SKM-1 treated with dmso at 0.1 percent for 144 hours (cell line): ENCODE measurements around the gene DOC2B.
"Not testable (repeated sequence)": the region's sequence is repeated elsewhere in the genome, so short reads cannot be mapped to it uniquely, and the experiment has no call there.

Experiments
- DNase-seq: peaks from one replicate; lab custom pipeline; 2025; ENCODE audit not compliant: unreplicated experiment; lab: John Stamatoyannopoulos, UW

Gene DOC2B

DNA sequence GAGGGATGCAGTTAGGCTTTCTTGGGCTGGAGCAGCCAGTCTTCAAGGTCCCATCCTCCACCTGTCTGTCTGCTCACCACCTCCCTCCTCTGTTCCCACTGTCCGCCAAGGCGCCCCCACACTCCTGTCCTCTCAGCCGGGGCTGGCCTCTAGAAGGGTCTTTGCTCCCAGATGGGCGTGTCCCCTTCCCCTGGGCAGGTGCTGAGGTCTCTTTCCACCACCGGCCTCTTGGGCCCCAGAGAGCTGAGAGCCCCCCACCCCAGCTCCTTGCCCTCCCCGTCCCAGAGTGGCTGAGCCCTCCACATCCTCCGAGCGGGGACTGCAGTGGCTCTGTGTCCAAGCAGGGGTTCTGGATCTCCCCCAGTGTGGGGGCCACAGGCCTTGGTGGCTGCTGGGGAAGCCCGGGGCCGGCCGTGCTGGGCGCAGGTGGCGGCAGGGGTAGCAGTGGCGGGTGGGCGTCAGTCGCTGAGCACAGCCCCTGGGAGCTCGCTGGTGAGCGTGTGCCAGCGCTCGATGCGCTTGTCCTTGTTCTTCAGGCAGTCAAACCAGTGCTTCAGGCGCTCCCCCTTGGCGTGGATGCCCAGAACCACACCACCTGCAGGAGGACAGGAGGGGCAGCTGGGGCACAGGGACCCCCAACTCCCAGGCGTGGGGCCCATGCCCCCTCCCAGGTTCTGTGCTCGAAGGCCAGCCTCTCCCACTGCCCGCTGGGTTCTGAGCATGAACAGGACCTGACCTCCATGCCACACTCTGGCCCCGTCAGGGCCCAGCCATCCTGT, 34.3 kb downstream of the DOC2B start:
- no peak for DNase-seq

DNA sequence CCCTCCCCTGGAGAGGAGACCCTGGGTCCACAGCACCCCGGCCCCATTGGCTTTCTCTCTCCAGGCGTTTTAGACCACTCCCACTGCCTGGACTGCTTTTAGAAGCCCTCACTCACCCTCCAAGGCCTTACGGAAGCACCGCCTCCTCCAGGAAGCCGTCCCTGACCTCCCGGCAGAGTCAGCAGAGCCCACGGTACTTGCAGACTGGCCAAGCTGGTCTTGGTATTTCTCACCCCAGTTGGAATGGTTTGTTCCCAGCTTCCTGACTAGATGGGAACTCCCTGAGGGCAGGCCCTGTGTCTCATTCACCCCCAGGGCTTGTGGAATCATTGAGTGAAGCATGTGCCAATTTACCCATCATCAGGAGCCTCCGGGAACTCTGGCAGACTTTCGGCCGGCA, 34.9 kb downstream of the DOC2B start:
- DNase-seq = no peak

DNA sequence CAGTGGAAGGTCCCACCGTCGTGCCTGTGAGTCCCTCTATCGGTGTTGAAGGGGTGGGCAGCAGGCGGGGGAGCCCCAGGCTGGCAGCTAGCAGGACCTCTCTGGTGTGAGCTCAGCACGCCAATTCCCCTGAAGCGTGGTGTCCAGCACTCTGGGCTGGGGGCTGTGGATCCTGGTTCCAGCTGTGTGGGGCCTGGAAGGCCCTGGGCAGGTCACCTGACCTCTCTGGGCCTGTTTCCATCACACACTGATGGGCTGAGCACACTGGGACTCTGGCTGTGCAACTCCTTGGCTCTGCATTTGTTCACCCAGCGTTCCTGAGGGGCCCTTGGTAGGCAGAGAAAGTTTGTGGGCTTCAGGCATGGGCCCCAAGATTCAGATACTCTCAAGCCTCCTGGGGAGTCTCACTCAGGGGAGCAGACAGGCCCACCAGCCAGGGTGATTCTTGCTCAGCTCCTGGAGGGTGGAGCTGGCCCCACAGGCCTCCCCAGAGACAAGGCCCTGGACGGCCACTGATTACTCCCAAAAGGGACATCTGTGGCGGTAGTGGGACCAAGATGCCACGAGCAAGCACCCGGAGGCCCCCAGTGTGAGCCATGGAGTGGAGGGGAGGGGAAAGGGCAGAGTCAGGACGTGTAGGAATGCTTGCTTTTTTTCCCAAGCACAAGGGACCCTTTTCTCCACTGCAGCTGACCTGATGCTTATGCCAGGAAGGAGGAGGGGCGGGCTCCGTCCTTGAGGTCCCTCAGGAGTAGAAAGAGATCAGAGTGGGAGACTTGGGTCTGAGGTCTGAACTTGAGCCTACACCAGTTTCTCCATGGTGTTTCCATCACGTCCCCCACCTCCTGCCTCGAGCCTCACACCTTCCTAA, 35.5 kb downstream of the DOC2B start:
- no peak for DNase-seq

DNA sequence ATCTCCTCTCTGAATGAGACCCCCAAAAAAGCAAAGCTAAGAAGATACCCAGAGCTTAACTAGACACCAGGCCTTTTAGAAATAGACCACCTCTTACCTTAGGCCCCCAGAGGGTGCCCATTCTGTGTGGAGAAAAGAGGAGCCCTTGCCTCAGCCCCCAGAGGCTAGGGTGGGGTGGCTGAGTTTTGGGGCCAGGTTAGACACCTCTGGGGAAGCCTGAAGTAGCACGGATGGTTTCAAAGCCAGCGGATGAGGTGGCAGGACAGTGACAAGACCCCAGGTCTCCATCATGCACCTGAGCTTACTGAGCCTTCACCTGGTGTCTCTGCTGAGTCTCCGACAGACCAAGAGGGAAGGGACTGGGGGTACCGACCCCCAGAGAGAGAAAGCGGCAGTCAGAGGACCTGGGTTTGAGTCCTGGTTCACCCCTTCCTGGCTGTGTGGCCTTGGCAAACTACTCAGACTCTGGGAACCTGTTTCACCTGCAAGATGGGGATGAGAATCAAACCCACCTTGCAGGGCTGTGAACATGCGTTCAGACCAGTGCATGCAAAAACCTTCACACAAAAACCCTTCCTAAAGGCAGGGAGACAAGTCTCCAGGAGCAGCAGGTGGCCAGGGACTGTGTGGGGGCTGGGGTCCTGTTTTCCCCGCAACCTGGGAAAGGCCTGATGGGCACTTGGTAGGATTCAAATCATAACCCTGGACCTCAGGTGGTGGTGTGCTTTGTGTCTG, 36.3 kb downstream of the DOC2B start:
- no peak for DNase-seq

DNA sequence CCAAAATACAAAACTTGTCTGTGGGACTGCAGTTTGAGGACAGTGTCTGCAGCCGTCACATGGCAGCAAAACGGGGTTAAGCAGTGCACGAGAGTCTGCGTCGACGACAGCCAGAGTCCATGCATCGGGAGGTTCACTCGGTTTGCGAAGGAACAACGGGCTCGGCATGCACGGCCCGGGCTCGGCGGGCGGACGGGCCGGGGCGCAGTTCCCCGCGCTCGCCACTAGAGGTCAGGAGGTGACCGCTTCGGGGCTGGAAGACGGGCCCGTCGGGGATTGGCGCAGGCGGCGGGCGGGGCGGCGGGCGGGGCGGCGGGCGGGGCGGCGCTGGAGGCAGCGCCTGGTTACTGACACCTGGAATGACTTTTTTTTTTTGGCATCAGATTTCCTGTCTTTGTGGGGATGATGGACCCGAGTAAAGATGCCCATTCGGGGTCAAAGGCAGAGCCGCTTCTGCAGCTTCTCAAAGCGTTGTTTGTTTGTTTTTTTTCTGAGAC, 37.6 kb downstream of the DOC2B start:
- DNase-seq = peak; percentile 27

DNA sequence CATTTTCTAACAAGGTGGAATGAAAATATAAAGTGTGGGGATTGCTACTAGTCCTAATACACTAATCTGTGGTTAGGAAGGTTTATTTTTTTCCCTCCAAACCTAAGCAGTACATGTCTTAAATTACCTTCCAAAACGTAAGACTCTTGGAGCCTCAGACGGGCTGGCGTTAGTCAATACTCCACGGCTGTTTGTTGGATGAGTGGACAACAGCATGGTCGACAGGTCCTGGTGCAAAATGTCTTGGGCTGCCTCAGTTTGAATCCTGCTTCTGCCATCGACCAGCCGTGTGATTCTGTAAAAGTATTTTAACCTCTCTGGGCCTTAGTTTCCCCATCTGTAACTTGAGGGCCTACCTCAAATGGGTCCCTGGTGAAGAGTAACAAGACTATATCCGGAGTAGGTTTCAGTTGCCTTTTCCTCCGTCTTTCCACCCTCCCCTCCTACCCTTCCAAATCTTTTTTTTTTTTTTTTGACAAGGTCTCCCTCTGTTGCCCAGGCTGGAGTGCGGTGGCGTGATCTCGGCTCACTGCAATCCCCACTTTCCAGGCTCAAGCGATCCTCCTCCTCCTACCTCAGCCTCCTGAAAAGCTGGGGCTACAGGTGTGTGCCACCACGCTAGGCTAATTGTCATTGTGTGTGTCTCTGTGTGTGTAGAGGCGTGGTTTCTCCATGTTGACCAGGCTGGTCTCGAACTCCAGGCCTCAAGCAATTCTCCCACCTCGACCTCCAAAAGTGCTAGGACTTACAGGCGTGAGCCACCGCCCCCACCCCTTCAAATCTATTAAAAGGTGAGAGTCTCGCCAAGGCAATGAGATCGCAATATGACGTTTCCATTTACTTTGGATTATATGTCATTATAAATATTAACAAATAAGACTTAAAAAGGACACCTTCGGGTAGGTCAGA, 38.3 kb downstream of the DOC2B start:
- DNase-seq = no peak

DNA sequence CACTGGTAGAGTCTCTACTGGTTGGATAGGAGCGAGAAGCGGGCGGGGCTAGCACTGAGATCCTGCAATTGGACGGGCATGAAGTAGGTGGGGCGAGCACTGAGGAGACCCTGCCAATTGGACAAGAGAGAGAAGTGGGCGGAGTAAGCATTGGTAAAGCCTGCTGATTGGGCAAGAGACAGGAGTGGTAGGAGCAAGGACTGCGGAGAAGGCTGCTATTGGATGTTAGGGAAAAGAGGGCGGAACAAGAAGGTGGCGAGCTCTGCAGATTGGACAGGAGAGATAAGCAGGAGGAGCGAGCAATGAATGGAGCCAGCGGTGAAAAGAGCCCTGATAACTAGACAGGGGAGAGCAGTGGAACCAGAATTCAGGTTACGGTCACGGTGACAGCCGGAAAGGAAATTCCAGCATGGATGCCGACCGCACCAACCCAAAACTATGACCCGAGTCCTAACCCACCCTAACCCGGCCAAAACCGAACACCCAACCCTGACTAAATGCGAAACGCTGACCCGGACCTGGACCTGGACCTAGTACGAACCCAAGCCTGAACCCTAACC, 39.3 kb downstream of the DOC2B start:
- DNase-seq = no peak

DNA sequence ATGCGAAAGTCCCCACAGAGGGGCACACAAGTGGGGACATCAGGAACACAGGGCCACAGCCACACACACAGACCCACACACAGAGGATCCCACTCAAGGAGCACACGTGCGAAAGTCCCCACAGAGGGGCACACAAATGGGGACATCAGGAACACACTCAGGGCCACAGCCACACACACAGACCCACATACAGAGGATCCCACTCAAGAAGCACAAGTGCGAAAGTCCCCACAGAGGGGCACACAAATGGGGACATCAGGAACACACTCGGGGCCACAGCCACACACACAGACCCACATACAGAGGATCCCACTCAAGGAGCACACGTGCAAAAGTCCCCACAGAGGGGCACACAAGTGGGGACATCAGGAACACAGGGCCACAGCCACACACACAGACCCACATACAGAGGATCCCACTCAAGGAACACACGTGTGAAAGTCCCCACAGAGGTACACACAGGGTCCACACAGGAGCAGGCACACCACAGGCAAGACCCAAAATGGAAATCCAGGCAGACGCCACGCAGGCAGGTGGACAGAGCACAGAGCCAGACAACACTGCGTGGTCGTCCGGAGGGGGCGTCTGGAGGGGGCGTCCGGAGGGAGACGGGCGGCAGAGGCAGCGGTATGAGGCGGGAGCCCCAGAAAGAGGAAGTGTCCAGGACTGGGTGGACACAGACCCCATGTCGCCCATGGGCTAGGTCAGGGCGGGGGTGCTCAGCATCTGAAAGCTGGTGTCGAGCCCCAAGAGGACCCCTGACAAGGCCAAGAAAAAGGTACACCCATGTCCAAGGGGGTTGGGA, 41.8 kb downstream of the DOC2B start:
- not testable (repeated sequence) for DNase-seq

DNA sequence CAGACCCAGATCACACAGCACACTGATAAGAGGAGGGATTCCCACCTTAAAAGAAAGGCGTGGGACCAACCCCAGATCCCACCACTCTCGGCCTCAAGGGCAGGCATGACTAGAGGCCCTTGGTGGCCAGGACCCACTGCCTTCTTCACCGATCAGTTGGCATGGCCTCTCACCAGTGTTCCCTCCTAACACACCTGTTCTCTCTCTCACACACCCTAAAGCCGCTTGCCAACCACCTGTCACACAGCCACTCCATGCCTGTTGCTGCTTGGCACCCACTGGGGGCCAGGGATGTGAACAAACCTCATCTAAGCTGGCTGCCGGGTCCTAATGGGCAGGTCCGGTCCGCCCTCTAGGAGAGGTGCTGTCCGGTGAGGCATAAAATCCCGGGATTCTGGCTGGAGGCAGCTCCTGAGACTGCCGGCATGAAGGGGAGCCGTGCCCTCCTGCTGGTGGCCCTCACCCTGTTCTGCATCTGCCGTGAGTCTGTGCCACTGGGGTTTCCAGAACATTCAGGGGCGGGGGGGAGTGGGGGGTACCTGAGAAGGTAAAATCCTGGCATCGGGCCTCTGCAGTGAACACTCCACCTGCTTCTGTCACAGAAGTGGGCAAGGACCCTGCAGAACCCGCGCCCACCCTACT, 44.2 kb downstream of the DOC2B start, which contains the start of gene SCGB1C2:
Gene SCGB1C2, plus strand, starts transcription at position 404 of the 642 bp plus-strand sequence. Its CDS starts 22 bp downstream, at position 426.
- DNase-seq = not testable (repeated sequence)

DNA sequence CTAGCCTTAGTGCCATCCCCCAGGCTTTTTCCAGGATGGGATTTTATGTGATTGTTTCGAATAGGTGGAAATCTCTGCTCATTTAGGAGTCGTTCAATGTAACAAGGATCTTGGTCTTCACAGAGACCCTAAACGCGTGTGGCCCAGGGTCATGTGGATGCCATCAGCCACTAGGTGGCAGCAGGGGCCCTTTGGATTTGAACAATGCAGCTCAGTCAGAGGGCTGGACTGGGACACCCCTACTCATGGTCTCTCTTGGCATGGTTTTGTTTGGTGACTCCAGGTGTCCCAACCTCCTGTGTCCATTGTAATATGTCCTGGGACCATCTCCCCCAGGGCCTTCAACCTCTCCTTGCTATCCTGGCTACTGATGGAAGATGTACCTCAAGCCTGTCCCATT, 44.9 kb downstream of the DOC2B start:
- not testable (repeated sequence) for DNase-seq

DNA sequence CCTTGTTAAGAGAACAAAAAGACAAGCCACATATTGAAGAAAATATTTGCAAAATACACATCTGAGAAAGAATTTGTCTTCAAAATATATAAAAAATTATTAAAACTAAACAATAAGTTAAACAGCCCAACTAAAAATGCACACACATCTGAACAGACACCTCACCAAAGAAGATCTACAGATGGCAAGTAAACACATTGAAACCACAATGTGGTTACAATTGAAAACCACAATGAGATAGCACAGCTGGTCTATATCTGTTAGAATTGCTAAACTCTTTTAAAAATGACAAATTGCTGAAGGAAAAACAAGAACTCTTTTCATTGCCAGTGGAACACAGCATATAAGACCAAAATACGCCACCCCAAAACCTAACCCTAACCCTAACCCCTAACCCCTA, 45.6 kb downstream of the DOC2B start:
- DNase-seq = not testable (repeated sequence)

DNA sequence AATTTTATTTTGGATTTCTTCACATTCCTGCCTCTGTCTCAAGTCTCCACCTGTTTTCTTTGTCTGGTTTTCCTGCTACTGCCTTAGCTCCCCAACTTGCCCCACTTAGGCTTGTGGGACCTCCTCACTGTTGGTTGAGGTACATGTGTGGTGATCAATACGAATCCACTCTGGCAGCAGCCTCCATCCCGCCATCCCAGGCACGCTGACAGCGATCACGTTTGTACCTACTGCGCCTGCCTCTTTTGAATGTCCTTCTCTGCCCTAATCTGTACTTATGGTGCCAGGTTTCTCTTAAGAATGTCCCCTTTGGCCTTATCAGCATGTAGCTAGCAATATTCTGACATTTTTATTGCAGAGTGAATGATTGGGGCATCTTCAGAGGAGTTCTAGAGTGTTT, 46.4 kb downstream of the DOC2B start:
- DNase-seq = not testable (repeated sequence)

DNA sequence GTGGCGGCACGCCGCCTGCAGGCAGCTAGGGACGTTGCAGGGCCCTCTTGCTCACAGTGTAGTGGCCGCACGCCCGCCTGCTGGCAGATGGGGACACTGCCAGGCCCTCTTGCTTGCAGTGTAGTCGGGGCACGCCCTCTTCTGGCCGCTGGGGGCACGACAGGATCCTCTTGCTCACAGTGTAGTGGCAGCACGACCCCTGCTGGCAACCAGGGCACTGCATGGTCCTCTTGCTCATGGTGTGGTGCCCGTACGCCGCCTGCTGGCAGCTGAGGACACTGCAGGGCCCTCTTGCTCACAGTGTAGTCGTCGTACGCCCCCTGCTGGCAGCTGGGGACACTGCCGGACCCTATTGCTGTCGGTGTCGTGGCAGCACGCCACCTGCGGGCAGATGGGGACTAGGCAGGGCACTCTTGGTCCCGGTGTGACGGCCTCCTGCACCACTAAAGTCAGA, 47.1 kb downstream of the DOC2B start:
- not testable (repeated sequence) for DNase-seq

DNA sequence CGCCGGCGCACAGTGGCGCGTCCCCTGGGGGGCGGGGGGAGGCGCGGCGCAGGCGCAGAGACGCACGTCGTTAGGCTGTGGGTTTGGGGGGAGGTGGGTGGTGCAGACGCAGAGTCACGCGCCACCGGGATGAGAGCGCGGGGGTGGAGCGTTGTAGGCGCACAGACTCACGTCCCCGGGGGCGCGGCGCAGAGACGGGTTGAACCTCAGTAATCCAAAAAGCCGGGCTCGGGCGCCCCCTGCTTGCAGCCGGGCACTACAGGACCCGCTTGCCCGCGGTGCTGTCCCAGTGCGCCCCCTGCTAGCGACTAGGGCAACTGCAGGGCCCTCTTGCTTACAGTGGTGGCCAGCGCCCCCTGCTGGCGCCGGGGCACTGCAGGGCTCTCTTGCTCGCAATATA, 47.5 kb downstream of the DOC2B start:
- not testable (repeated sequence) for DNase-seq

DNA sequence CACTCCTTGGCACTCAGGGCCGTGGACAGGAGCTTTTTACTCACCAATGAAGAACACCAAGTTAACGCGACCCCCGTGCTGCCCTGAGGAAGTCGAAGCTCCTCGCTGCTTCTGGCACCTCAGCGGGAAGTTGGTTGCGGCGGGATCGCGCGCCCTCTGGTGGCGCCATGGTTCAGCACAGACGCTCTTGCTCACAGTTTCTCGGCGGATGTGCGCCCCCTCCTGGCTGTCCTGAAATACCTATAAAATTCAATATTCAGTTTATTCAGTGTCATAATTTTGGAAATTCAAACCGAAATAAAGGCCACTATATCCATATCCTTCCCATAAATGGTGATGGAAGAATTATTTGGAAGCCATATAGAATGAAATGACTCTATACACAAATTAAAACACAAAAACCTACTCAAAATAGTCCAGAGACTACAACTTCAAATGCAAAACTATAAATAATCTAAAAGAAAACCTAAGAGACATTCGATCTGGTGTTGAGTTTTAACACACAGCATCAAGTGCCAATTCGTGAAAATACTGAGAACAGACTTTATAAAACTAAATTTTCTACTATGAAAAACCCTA, 63.0 kb downstream of the DOC2B start:
- not testable (repeated sequence) for DNase-seq

DNA sequence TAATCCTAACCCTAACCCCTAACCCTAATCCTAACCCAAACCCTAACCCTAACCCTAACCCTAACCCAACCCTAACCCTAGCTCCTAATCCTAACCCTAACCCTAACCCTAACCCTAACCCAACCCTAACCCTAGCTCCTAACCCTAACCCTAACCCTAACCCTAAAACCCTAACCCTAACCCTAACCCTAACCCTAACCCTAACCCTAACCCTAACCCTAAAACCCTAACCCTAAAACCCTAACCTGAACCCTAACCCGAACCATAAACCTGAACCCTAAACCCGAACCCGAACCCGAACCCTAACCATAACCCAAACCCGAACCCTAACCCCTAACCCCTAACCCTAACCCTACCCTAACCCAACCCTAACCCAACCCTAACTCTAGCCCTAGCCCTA, 68.3 kb downstream of the DOC2B start:
- DNase-seq = not testable (repeated sequence)
